Activated CD8-positive, alpha-beta T cell treated with anti-CD3 and anti-CD28 coated beads, Interleukin-2, amount 10 ng/mL, durations not matched to agents 7 days and 5 days (primary cell): ENCODE measurements around the gene KLHL40. TPM values are rescaled to one million over a fixed set of nuclear protein-coding genes. Genes with fewer than 3 reads are reported as not detected.

Experiments
- ATAC-seq: fragments of 150-1000 bp; cut with Tn5 transposase; one replicate; pipeline ENCODE4 v1.10.0; 2021; ENCODE audit warnings: moderate library complexity
- CTCF ChIA-PET: fragments of 350-600 bp; sonication (Branson Sonifier 250); formaldehyde crosslinking; loops from one replicate; lab custom pipeline; 2021; ENCODE audit warnings: antibody characterized with exemption; lab: Charles Lee
- POLR2A ChIA-PET: fragments of 350-600 bp; sonication (Branson Sonifier 250); formaldehyde crosslinking; loops from one replicate; lab custom pipeline; 2021; ENCODE audit warnings: antibody characterized with exemption; lab: Charles Lee
- DNase-seq: peaks from one replicate; pipeline ENCODE4 v3.0.0-alpha.2; 2020
- H3K27ac Mint-ChIP-seq: one replicate; pipeline ENCODE4 v1.8.0; 2021; ENCODE audit warnings: mild to moderate bottlenecking, mixed read lengths
- H3K27me3 Mint-ChIP-seq: one replicate; pipeline ENCODE4 v1.8.0; 2021; ENCODE audit warnings: low read depth, mixed read lengths
- H3K36me3 Mint-ChIP-seq: one replicate; pipeline ENCODE4 v1.8.0; 2021; ENCODE audit warnings: low read depth, mixed read lengths
- H3K4me1 Mint-ChIP-seq: one replicate; pipeline ENCODE4 v1.8.0; 2021; ENCODE audit warnings: low read depth, mixed read lengths
- H3K4me3 Mint-ChIP-seq: one replicate; pipeline ENCODE4 v1.8.0; 2021; ENCODE audit warnings: mild to moderate bottlenecking, mixed read lengths
- H3K9me3 Mint-ChIP-seq: one replicate; pipeline ENCODE4 v1.8.0; 2022; ENCODE audit warnings: mixed read lengths; ENCODE audit not compliant: insufficient read depth
- total RNA-seq, 2 experiments: library from RNA; stranded (reverse); gene quantifications; one replicate each; pipeline ENCODE4 v1.2.3, GENCODE V29; 2021

The KLHL40 gene
- total RNA-seq, 2 experiments from 2014 or later, result not detected

DNA sequence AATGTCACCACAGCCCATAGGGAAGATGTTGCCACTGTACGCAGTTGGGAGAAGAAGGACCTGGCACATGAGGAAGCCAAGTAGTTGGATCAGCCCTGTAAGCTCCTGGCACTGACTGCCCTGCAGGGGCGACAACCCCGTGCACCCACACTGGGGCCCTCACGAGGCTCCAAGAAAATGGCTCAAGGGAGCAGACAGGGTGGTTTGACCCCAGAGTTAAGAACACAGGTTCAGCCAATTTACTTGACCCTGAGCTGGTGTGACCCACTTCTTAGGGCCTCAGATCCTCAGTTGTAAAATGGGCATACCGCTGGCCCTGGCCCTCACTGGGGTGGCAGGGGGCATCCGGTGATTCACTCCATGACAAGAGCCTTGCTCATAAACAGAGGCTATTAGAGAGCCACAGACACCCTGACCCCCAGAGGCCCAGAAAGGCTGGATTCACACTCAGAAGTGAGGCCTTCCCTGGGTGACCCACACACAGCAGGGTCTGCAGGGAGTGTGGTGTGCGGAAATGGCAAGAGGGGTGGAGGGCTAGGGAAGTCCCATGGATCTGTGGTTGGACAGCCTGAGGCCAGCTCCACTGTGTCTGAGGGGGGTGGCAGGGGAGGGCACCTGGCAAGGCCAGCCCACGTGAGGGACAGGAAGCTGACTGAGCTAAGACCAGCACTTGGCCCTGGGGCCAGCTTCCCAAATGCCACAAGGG is 19.0 kb downstream of the KLHL40 start:
- ATAC-seq (no peak), DNase-seq (no peak)
- H3K4me1 Mint-ChIP-seq, result peaks cover 5% of the 10 kb centered on the region
- no peak overlapping the region for H3K4me3 Mint-ChIP-seq
- no peaks in the 10 kb centered on the region for H3K9me3 Mint-ChIP-seq
- ChIA-PET POLR2A (no interaction called here), CTCF (no interaction called here)
- H3K27ac Mint-ChIP-seq, result no peak overlapping the region
- H3K27me3 Mint-ChIP-seq, result peaks cover 2% of the 10 kb centered on the region
- no peaks in the 10 kb centered on the region for H3K36me3 Mint-ChIP-seq

DNA sequence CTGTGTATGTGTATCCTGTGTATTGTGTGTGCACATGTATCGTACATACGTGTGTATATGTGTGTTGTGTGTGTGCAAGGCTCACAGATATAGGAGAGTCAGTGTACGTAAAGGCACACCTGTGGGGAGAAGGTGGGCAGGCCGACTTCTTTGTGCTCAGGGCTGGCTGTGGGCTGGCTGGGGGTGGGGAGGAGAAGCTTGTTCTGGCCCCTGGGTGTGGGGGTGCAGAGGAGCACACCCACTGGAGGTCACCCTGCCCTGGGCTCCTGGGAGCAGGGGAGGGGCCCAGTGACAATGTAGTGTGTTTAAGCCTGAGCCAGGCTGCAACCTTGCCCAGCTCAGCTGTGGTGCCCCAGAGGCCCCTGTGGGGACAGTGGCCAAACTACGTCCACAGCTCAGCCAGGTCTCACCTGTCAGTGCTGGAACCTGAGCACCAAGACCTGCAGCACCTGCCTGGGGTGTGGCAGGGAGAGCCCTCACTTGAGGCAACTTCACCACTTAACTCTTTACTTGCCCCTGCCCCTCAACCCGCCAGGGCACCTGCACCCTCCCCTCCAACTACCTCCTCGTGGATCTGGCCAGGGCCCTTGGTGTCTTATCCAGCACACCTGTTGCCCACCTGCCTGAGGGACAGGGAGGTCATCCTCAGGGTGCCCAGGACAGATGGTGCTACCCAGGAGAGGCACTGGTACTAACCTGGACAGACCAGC is 19.9 kb downstream of the KLHL40 start:
- Mint-ChIP-seq H3K27ac (no peak overlapping the region), H3K4me1 (peaks cover 5% of the 10 kb centered on the region), H3K36me3 (no peaks in the 10 kb centered on the region), H3K27me3 (peaks cover 2% of the 10 kb centered on the region), H3K9me3 (no peaks in the 10 kb centered on the region), H3K4me3 (no peak overlapping the region)
- DNase-seq (no peak), ATAC-seq (no peak)
- ChIA-PET POLR2A (no interaction called here), CTCF (no interaction called here)

DNA sequence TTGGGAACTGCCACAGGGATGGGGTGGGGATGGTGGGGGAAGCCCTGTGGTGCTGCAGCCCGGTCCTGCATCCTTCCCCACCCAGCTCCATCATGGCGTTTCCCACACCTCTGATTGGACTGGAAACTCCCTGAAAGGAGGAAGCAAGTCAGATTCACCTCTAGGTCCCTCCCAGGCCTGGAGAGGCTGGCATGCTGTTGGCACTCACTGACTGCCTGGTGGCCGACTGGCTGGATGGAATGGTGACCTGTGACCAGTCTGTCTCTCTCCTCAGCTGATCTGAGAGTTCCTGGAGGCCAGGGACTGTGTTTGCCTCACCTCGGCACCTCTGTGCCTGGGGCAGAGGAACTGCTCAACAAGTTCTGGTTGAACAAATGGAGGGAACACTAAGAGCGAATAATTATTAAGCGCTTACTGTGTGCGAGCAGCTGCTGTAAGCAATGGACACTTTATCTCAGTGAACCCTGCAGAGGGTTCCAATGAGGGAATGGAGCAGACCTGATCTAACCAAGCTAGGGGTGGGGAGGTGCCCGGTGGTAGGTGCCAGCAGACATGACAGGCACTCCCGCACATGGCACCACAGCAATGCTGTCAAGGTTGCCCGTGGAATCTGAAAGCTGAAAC is 20.7 kb downstream of the KLHL40 start:
- Mint-ChIP-seq H3K27me3 (peaks cover 2% of the 10 kb centered on the region), H3K27ac (no peak overlapping the region), H3K9me3 (no peaks in the 10 kb centered on the region), H3K4me1 (peaks cover 5% of the 10 kb centered on the region), H3K36me3 (no peaks in the 10 kb centered on the region), H3K4me3 (no peak overlapping the region)
- POLR2A ChIA-PET, result interaction anchor here (1.0 kb wide), 1 partner anchor 8 kb away, joined by 3 read pairs; no protein-coding TSS in a partner anchor
- ATAC-seq (no peak), DNase-seq (no peak)
- CTCF ChIA-PET, result no interaction called here

DNA sequence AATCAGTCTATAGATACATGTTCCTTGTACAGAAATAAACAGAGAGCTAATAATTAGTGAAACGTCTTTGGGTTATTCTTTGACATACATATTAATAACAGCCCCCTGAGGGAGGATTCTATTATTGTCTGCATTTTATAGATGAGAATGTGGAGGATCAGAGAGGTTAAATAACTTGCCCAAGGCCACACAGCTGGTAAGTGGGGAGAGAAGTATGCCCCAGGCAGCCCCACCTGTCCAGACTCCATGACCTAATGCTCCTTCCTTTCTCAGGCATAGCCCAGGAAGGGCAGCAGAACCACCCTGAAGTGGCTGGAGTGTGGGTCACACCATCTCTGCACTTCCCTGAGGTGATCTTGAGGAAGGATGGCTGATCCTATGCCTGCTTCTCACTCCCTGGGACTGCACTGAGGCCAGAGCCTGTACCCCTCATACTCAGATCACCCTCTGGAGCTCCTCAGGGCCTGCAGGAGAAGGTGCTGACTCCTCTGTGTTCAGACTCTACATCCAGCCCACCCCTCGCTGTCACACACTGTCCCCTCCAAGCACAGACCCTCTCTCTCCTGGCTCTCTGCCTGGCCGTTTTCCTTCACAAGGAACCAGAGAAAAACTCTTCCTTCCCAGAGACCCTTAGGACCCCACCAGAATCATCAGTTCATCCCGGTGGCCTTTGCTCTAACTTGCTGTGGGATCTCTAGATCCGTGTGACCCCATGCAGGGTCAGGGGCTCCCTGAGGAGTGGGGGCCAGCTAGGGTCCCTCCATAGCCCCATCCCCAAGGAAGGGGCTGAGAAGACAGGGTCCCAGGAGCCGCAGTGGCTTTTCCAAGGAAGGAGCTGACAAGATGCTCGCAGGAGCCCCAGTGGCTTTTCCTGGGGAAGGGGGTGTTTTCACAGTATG is 21.6 kb downstream of the KLHL40 start:
- Mint-ChIP-seq H3K36me3 (no peaks in the 10 kb centered on the region), H3K4me3 (no peak overlapping the region), H3K9me3 (no peaks in the 10 kb centered on the region), H3K27me3 (peaks cover 2% of the 10 kb centered on the region), H3K27ac (no peak overlapping the region), H3K4me1 (no peaks in the 10 kb centered on the region)
- ChIA-PET CTCF (no interaction called here), POLR2A (interaction anchor here (1.0 kb wide), 1 partner anchor 7 kb away, joined by 3 read pairs; no protein-coding TSS in a partner anchor)
- ATAC-seq (no peak), DNase-seq (no peak)

DNA sequence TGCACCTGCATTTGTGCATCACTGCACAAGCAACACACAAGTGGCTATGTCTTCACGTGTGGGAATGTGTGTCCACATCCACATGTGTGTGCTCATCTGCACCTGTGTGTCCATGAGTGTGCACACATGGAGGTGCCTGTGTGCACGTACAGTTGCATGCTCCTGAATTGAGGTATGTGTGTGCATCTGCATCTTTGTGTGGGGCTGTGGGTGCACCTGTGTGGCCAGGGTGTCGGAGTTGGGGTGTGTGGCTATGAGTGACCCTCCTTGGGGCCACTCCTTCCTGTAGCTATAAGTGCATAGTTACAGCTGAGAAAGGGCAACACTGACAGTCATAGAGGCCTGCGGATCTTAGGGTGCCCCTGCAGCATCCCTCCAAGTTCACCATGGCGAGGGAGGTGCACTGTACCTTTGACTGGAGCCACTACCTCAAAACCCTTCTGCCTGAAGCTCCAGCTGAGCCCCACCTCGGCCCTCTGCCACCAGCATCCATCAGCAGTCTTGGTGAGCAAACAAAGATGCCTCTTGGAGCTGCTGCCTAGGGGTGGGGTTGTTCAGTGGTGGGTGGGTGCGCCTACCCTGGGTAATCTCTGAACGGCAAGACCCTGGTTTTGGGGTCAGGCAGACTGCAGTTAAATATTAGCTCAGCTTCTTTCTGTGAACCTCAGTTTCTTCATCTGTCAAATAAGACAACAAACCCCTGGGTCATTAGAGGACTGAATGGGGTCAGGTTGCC is 22.5 kb downstream of the KLHL40 start:
- ChIA-PET CTCF (no interaction called here), POLR2A (no interaction called here)
- Mint-ChIP-seq H3K9me3 (no peaks in the 10 kb centered on the region), H3K36me3 (no peaks in the 10 kb centered on the region), H3K27ac (no peak overlapping the region), H3K4me1 (no peaks in the 10 kb centered on the region), H3K4me3 (no peak overlapping the region), H3K27me3 (peaks cover 2% of the 10 kb centered on the region)
- no peak for ATAC-seq
- DNase-seq, result no peak

DNA sequence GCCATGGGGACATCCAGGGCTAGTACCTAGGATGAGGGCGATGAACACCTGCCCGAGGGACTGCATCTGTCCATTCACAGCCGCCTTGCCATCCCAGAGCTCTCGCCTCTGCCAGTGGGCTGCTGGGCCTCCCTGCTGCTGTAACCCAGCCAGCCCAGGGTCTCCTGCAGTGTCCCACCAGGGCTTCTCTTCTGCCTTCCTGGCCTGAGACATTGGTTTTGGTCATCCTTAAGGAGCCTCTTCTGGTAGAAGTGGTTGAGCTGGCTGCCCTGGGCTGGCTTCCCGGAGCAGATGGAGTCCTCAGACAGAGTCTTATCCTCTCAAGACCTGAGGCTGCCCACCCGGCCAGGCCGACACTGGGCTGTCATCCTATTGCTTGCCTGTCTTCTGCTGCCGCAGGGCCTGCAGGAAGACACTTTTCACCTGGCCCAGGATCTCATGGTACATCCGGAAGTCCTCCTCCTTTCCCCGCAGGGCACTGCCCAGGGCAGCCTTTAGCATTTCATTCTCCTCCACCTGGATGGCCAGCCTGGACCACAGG is 23.3 kb downstream of the KLHL40 start:
- ChIA-PET CTCF (no interaction called here), POLR2A (no interaction called here)
- ATAC-seq (no peak), DNase-seq (no peak)
- Mint-ChIP-seq H3K36me3 (no peaks in the 10 kb centered on the region), H3K4me1 (no peaks in the 10 kb centered on the region), H3K9me3 (no peaks in the 10 kb centered on the region), H3K4me3 (no peak overlapping the region), H3K27ac (no peak overlapping the region), H3K27me3 (peaks cover 2% of the 10 kb centered on the region)

DNA sequence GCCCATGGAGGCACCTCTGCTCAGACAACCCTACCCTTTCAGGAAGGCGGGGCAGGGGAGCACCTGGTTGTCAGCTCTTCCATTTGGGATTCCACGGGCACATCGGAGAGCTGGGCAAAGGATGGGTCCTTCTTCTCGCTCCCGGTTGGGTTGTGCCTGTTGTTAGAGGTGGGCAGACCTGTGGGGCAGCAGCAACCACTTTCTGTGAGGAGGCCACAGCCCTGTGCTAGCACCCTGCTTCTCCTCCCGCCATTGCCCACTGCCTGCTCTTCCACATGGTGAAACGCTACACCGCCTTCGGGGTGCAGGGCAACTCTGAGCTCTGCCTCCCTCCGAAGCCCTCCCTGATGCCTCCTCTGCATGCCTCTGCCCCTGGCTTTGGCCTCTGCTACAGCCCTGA is 24.3 kb downstream of the KLHL40 start:
- no peak for ATAC-seq
- CTCF ChIA-PET, result no interaction called here
- peaks cover 9% of the 10 kb centered on the region for H3K27me3 Mint-ChIP-seq
- no peaks in the 10 kb centered on the region for H3K4me1 Mint-ChIP-seq
- POLR2A ChIA-PET, result no interaction called here
- DNase-seq, result no peak
- H3K27ac Mint-ChIP-seq, result no peak overlapping the region
- no peak overlapping the region for H3K4me3 Mint-ChIP-seq
- no peaks in the 10 kb centered on the region for H3K36me3 Mint-ChIP-seq
- no peaks in the 10 kb centered on the region for H3K9me3 Mint-ChIP-seq

DNA sequence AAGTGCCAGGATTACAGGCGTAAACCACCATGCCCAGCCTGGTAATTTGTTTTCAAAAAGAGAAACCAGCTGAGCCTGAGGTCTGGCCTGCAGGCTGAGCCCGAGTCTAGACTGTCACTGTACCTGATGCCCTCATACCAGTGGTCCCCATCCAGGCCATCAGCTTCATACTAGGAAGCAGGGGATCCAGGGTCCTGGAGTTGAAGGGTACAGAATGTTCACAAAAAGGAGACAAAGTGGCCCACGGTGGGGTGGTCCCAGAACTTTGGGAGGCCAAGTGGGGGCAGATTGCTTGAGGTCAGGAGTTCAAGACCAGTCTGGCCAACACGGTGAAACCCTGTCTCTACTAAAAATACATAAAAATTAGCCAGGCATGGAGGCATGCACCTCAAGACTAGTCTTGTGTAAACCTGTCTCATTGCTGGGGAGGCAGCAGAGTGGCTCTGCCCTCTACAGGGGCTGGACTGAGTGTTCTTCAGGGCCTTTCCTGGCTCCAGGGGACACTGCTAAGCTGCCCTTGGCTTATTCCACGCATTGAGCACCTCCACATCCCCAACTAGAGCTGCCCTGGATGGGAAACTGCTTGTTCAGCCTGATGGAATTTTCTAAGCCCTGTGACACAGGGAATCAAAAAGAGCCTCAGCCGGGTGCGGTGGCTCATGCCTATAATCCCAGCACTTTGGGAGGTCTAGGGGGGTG is 25.1 kb downstream of the KLHL40 start:
- POLR2A ChIA-PET, result no interaction called here
- DNase-seq (no peak), ATAC-seq (no peak)
- Mint-ChIP-seq H3K27me3 (peaks cover 7% of the 10 kb centered on the region), H3K4me1 (no peaks in the 10 kb centered on the region), H3K36me3 (no peaks in the 10 kb centered on the region), H3K9me3 (no peaks in the 10 kb centered on the region), H3K27ac (no peak overlapping the region), H3K4me3 (no peak overlapping the region)
- CTCF ChIA-PET, result interaction anchor here (0.8 to 1.0 kb wide), 2 partner anchors 8 to 11 kb away, joined by 3 read pairs; partner anchors contain the start of gene HHATL

DNA sequence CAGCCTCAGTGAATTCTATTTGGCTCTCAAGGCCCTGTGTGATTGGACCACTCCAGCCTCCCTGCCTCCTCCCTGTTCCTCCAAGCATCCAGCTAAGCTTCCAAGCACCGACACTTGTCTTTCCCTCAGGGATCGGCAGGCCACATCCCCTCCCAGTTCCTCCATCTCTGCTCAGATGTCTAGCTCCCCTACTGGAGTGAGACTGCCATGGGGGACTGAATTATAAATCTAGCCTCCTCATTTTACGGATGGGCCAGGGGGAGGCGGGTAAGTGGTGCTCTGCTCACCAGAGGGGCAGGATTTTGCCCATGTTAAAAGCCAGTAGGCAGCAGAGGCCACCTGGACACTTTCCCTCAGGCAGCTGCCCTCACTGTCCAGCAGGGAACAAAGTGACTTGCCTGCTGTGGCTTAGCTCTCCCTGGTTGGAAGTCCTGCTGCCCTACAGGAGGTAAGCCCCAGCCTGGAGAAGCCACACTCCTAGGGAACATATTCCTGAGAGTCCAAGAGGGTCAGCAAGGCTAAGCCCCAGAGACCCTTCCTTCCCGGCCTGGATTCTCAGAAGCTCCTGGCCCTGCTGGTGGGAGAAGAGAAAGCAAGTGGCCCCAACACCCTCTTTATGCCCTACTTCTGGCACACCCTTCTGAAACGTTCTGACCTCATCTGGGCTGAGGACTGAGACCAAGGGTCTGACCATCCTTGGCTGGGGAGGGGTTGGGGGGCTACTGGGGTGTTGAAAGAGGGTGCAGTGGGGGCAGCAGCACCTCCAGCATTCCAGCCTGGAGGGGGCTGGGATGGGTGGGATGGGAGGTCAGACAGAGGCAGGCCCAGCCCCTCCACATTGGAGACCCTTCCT is 26.4 kb downstream of the KLHL40 start:
- Mint-ChIP-seq H3K4me1 (no peaks in the 10 kb centered on the region), H3K27me3 (peaks cover 12% of the 10 kb centered on the region), H3K36me3 (no peaks in the 10 kb centered on the region), H3K27ac (no peak overlapping the region), H3K4me3 (no peak overlapping the region), H3K9me3 (no peaks in the 10 kb centered on the region)
- no peak for ATAC-seq
- ChIA-PET POLR2A (no interaction called here), CTCF (interaction anchor here (0.8 to 1.0 kb wide), 2 partner anchors 9 to 10 kb away, joined by 3 read pairs; partner anchors contain the start of gene HHATL)
- DNase-seq, result no peak

DNA sequence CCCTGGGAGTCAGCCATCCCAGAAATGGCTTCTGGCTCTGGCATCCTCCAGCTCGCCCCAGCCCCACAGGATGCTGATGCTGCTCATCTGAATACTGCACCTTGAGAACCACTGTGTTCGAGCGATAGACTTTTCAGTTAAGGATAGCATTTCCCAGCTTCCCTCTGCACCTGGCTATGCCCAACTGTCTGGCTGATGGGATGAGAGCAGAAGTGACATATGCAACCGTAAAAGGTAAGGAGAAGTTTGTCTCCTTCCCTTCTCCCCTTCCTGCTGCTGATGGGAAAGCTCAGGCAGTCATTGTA is 27.0 kb downstream of the KLHL40 start:
- no peak for ATAC-seq
- no peak overlapping the region for H3K27ac Mint-ChIP-seq
- peaks cover 12% of the 10 kb centered on the region for H3K27me3 Mint-ChIP-seq
- no peak overlapping the region for H3K4me3 Mint-ChIP-seq
- H3K9me3 Mint-ChIP-seq, result no peaks in the 10 kb centered on the region
- H3K4me1 Mint-ChIP-seq, result no peaks in the 10 kb centered on the region
- no peaks in the 10 kb centered on the region for H3K36me3 Mint-ChIP-seq
- CTCF ChIA-PET, result interaction anchor here (0.7 to 2.2 kb wide), 2 partner anchors 32 to 99 kb away, joined by 3 to 5 read pairs; no protein-coding TSS in a partner anchor
- DNase-seq, result no peak
- POLR2A ChIA-PET, result no interaction called here
